Right lobe of liver (tissue), 4 donors: ENCODE results near the gene FAM151A.

ENCODE experiments used
- CTCF ChIP-seq, 4 donors: fragments of 200-600 bp in 3 of 4; fragments of 450-650 bp in 1 of 4; IDR thresholded peaks; one replicate each; pipeline versions ENCODE4 v1.5.1 to v1.8.0; 2016 to 2022; ENCODE audit warnings: antibody characterized with exemption in 4 of 4, mild to moderate bottlenecking in 2 of 4
- POLR2A ChIP-seq: fragments of 450-650 bp; IDR thresholded peaks from one replicate; pipeline ENCODE4 v1.6.1; 2017; ENCODE audit warnings: antibody characterized with exemption, mild to moderate bottlenecking
- donor health status: DM: no; HTN: no; CAD: no.
- donor health status: DM: no; HTN: no; CAD: no.
- donor health status: DM: no; HTN: yes; CAD: no.

GRCh38 chr1:54640361-54640760 lies 17.0 kb upstream of the FAM151A start:
- TF ChIP-seq CTCF (IDR thresholded peaks at IDR 0.05) (no peak), POLR2A (no peak)
